Pulmonary artery endothelial cell (primary cell): ENCODE results near the gene DCAF17. TPM values are rescaled to one million over a fixed set of nuclear protein-coding genes. Genes with fewer than 3 reads are reported as not detected.

Experiments
- DNase-seq: peaks from one replicate; pipeline ENCODE4 v3.0.0-alpha.2; 2011; ENCODE audit warnings: low read depth, low spot score
- total RNA-seq: library from RNA; depleted of rRNA; stranded (reverse); fragments of >200 nt; gene quantifications from 2 replicates; pipeline ENCODE4 v1.2.3, GENCODE V29; 2014

DCAF17 gene
- total RNA-seq, result 15.6 and 18.5 TPM in 2 replicates

GRCh38 chr2:171434013-171434989, at the start of gene DCAF17:
TSS of gene DCAF17 (plus strand) at chr2:171434226. CDS start at chr2:171434578, 352 bp downstream.
- DNase-seq, result peak; percentile 84

- DNase-seq, result no peak
These were observed 47.4 kb upstream of the DCAF17 start for GRCh38 chr2:171386627-171387026.

- no peak for DNase-seq
These were observed 47.0 kb upstream of the DCAF17 start for GRCh38 chr2:171387052-171387451.

- DNase-seq, result no peak
These were observed 44.7 kb upstream of the DCAF17 start for GRCh38 chr2:171389325-171389724.

GRCh38 chr2:171389780-171390179, 44.2 kb upstream of the DCAF17 start:
- DNase-seq, result no peak

- peak; percentile 27 for DNase-seq
These were observed 43.0 kb upstream of the DCAF17 start for GRCh38 chr2:171390941-171391516.

- no peak for DNase-seq
These were observed 42.5 kb upstream of the DCAF17 start for GRCh38 chr2:171391532-171391931.

- DNase-seq, result no peak
These were observed 40.5 kb upstream of the DCAF17 start for GRCh38 chr2:171393487-171393886.

- no peak for DNase-seq
These were observed 39.8 kb upstream of the DCAF17 start for GRCh38 chr2:171394164-171394740.

GRCh38 chr2:171399292-171399691, 34.7 kb upstream of the DCAF17 start:
- DNase-seq, result no peak

- DNase-seq, result no peak
These were observed 33.6 kb upstream of the DCAF17 start for GRCh38 chr2:171400395-171400794.

- DNase-seq, result no peak
These were observed 32.1 kb upstream of the DCAF17 start for GRCh38 chr2:171401947-171402346.

- DNase-seq, result peak; percentile 41
These were observed 31.0 kb upstream of the DCAF17 start for GRCh38 chr2:171402906-171403580.

GRCh38 chr2:171404261-171404660, 29.8 kb upstream of the DCAF17 start:
- peak; percentile 51 for DNase-seq

- DNase-seq, result no peak
These were observed 29.3 kb upstream of the DCAF17 start for GRCh38 chr2:171404719-171405118.

- no peak for DNase-seq
These were observed 28.5 kb upstream of the DCAF17 start for GRCh38 chr2:171405546-171405945.

- DNase-seq, result no peak
These were observed 28.0 kb upstream of the DCAF17 start for GRCh38 chr2:171406044-171406443.

GRCh38 chr2:171407030-171407675, 26.9 kb upstream of the DCAF17 start:
- DNase-seq, result no peak

- DNase-seq, result no peak
These were observed 26.4 kb upstream of the DCAF17 start for GRCh38 chr2:171407676-171408044.

- no peak for DNase-seq
These were observed 24.5 kb upstream of the DCAF17 start for GRCh38 chr2:171409436-171409971.

- DNase-seq, result no peak
These were observed 23.9 kb upstream of the DCAF17 start for GRCh38 chr2:171410101-171410500.
